G401.6 (cell line): ENCODE data around the gene SNRPD2.

ENCODE experiments used
- FAIRE-seq: peaks from 2 replicates; lab custom pipeline; 2012; peaks lifted over from hg19 to GRCh38; lab: Jason Lieb, UNC

The SNRPD2 gene

GRCh38 chr19:45655073-45655472 lies 36.7 kb downstream of the SNRPD2 start:
- FAIRE-seq = no peak

- FAIRE-seq = no peak
These were observed 38.1 kb downstream of the SNRPD2 start for GRCh38 chr19:45653634-45654033.

- FAIRE-seq = no peak
These were observed 41.0 kb downstream of the SNRPD2 start for GRCh38 chr19:45650722-45651121.

GRCh38 chr19:45646345-45646698 lies 45.4 kb downstream of the SNRPD2 start:
- no peak for FAIRE-seq

- peak; percentile 95 for FAIRE-seq
These were observed 46.0 kb downstream of the SNRPD2 start for GRCh38 chr19:45645631-45646344.

GRCh38 chr19:45645068-45645630 lies 46.6 kb downstream of the SNRPD2 start:
- no peak for FAIRE-seq

- FAIRE-seq = no peak
These were observed 47.6 kb downstream of the SNRPD2 start for GRCh38 chr19:45643927-45644771.

GRCh38 chr19:45643024-45643926 lies 48.5 kb downstream of the SNRPD2 start:
- FAIRE-seq = peak; percentile 71

GRCh38 chr19:45641274-45642105 lies 50.3 kb downstream of the SNRPD2 start:
- peak; percentile 98 for FAIRE-seq

- no peak for FAIRE-seq
These were observed 50.9 kb downstream of the SNRPD2 start for GRCh38 chr19:45640849-45641273.

GRCh38 chr19:45638930-45639729 lies 52.6 kb downstream of the SNRPD2 start, which contains the start of gene EML2:
EML2 (minus strand) TSS chr19:45639397; CDS start chr19:45639376, 21 bp downstream.
- no peak for FAIRE-seq

GRCh38 chr19:45637890-45638667 lies 53.7 kb downstream of the SNRPD2 start:
- no peak for FAIRE-seq
